A549 (cell line): ENCODE data around the gene SHMT2. TPM values are rescaled to one million over a fixed set of nuclear protein-coding genes. Genes with fewer than 3 reads are reported as not detected.

ENCODE experiments used
- ATAC-seq, 2 experiments: fragments of 200-7000 bp in 1 of 2; fragments of >200 bp in 1 of 2; cut with Nextera tagmentation in 1 of 2; cut with Tn5 transposase in 1 of 2; 3 replicates each; pipeline versions ENCODE4 v1.8.0 to v1.9.1; 2018 to 2020; ENCODE audit warnings: mild to moderate bottlenecking in 1 of 2, moderate library complexity in 1 of 2
- CTCF ChIA-PET: fragments of 300-600 bp; sonication (Branson Sonifier 250); formaldehyde crosslinking; extraction: SDS; loops from one replicate; lab custom pipeline; 2021; ENCODE audit warnings: antibody characterized with exemption, inconsistent platforms; lab: Yijun Ruan, JAX
- POLR2A ChIA-PET: fragments of 350-600 bp; formaldehyde crosslinking; extraction: SDS; loops from one replicate; lab custom pipeline; 2021; ENCODE audit warnings: antibody characterized with exemption, inconsistent platforms; lab: Yijun Ruan, JAX
- DNase-seq, 2 experiments: peaks; one replicate each; pipeline versions ENCODE4 v3.0.0 to v3.0.0-alpha.2; 2011 to 2016; ENCODE audit warnings: low read depth in 1 of 2, low spot score in 1 of 2
- FAIRE-seq: peaks from 2 replicates; lab custom pipeline; 2011; peaks lifted over from hg19 to GRCh38; lab: Jason Lieb, UNC
- H3K27ac ChIP-seq, 2 experiments: fragments of >200 bp; sonication (Bioruptor Twin); formaldehyde crosslinking; 3 replicates each; pipeline ENCODE4 v1.5.1; 2016 to 2017
- H3K4me1 ChIP-seq: fragments of >200 bp; sonication (Bioruptor Twin); formaldehyde crosslinking; 3 replicates; pipeline ENCODE4 v1.6.1; 2016
- H3K4me2 ChIP-seq: fragments of >200 bp; sonication (Bioruptor Twin); formaldehyde crosslinking; 3 replicates; pipeline ENCODE4 v1.6.1; 2016
- H3K4me3 ChIP-seq: fragments of >200 bp; sonication (Bioruptor Twin); formaldehyde crosslinking; 3 replicates; pipeline ENCODE4 v1.5.1; 2016
- H3K9me3 ChIP-seq: fragments of >200 bp; sonication (Bioruptor Twin); formaldehyde crosslinking; 3 replicates; pipeline ENCODE4 v1.6.1; 2016
- CBX8 ChIP-seq: fragments of 200-600 bp; sonication (generic); IDR thresholded peaks from 2 replicates; pipeline ENCODE4 v1.6.1; 2016
- CHD2 ChIP-seq: fragments of 150-350 bp; IDR thresholded peaks from 2 replicates; pipeline ENCODE4 v1.6.1; 2014; ENCODE audit warnings: low read length; ENCODE audit not compliant: partially characterized antibody
- CHD4 ChIP-seq: fragments of 200-600 bp; sonication (generic); IDR thresholded peaks from 2 replicates; pipeline ENCODE4 v1.6.1; 2016; ENCODE audit warnings: antibody characterized with exemption, mild to moderate bottlenecking, borderline replicate concordance
- CTCF ChIP-seq: fragments of >200 bp; sonication (Bioruptor Twin); formaldehyde crosslinking; IDR thresholded peaks from 3 replicates; pipeline ENCODE4 v1.5.1; 2016
- EP300 ChIP-seq, 2 experiments: fragments of >200 bp; sonication (Bioruptor Twin); formaldehyde crosslinking; IDR thresholded peaks; 2 replicates in 1 of 2; 3 replicates in 1 of 2; pipeline ENCODE4 v1.6.1; 2016 to 2017
- ESRRA ChIP-seq: fragments of 150-350 bp; IDR thresholded peaks from 2 replicates; pipeline ENCODE4 v1.6.1; 2014; ENCODE audit warnings: mild to moderate bottlenecking, low read length, borderline replicate concordance
- GATA3 ChIP-seq: IDR thresholded peaks from 2 replicates; pipeline ENCODE4 v1.6.1; 2012; ENCODE audit warnings: borderline replicate concordance
- HMGXB4 ChIP-seq: fragments of 250-450 bp; sonication (Bioruptor Pico); IDR thresholded peaks from 2 replicates; pipeline ENCODE4 v1.5.0; 2021; ENCODE audit warnings: mild to moderate bottlenecking, moderate library complexity, borderline replicate concordance
- HOXB13 ChIP-seq: fragments of 250-450 bp; sonication (Bioruptor Pico); IDR thresholded peaks from 2 replicates; pipeline ENCODE4 v1.5.0; 2020; ENCODE audit warnings: low read depth, mild to moderate bottlenecking, moderate library complexity
- NR3C1 ChIP-seq: fragments of >200 bp; sonication (Bioruptor Twin); formaldehyde crosslinking; IDR thresholded peaks from 3 replicates; pipeline ENCODE4 v1.6.1; 2017
- PHF8 ChIP-seq: fragments of 200-600 bp; sonication (generic); IDR thresholded peaks from 2 replicates; pipeline ENCODE4 v1.6.1; 2016; ENCODE audit warnings: low read depth, mild to moderate bottlenecking, antibody characterized with exemption, moderate library complexity, borderline replicate concordance
- POLR2A ChIP-seq: IDR thresholded peaks from 2 replicates; pipeline ENCODE4 v1.6.1; 2012; ENCODE audit warnings: mild to moderate bottlenecking, low read length
- RAD21 ChIP-seq, 2 experiments: fragments of >200 bp in 1 of 2; sonication (Bioruptor Twin) in 1 of 2; formaldehyde crosslinking in 1 of 2; IDR thresholded peaks in 1 of 2; conservative IDR thresholded peaks in 1 of 2; 2 replicates in 1 of 2; 3 replicates in 1 of 2; pipeline ENCODE4 v1.6.1; 2012 to 2018; ENCODE audit warnings: inconsistent platforms in 1 of 2
- RNF2 ChIP-seq: fragments of 200-600 bp; sonication (generic); IDR thresholded peaks from 2 replicates; pipeline ENCODE4 v1.6.1; 2016; ENCODE audit warnings: low read depth, mild to moderate bottlenecking, antibody characterized with exemption, moderate library complexity, borderline replicate concordance
- ZC3H11A ChIP-seq: fragments of 450-650 bp; IDR thresholded peaks from 2 replicates; pipeline ENCODE4 v1.6.1; 2014; ENCODE audit warnings: antibody characterized with exemption, mild to moderate bottlenecking
- WGBS: methylation state at CpG from one replicate; pipeline ENCODE4 v1.1.6; 2017; ENCODE audit errors: missing lambda C conversion rate; 5-methylcytosine and 5-hydroxymethylcytosine counted together
- polyA plus RNA-seq, 4 experiments: library from polyadenylated mRNA; depleted of rRNA in 3 of 4; stranded (reverse); fragments of >200 nt; fragmentation: RNase III in 1 of 4; extraction: RNeasy Plus Mini Kit Qiagen cat#74134 plus additional on column Dnase treatment in 1 of 4; gene quantifications; 2 replicates in 3 of 4; 3 replicates in 1 of 4; pipeline ENCODE4 v1.2.3, GENCODE V29; 2011 to 2017
- TF ChIP-seq, protein P1 (sequence below): IDR thresholded peaks from 2 replicates; pipeline ENCODE4 v1.6.1; 2012; ENCODE audit warnings: low read depth, borderline replicate concordance
- TF ChIP-seq, protein P2 (sequence below): fragments of 200-600 bp; sonication (generic); IDR thresholded peaks from 2 replicates; pipeline ENCODE4 v1.6.1; 2016; ENCODE audit warnings: antibody characterized with exemption, mild to moderate bottlenecking, moderate library complexity

The SHMT2 gene
- polyA plus RNA-seq, 2 of the 4 experiments (the other 2 are of a cell fraction) = 113 to 156 TPM

DNA sequence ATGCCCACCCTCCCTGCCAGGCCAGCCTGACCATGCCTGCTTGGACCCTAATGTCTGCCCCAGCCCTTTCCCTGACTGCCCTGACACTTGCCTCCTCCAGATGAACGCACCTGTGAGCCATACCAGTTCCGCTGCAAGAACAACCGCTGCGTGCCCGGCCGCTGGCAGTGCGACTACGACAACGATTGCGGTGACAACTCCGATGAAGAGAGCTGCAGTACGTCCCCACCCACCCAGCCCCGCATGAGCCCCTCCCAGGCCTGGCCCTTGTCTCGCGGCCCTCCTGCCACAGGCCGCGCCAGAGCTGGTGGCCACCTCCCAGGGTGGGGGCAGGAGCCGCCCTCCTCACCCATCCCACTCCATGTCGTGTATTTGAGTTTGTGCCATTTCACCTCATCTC, 27.2 kb upstream of the SHMT2 start:
- CTCF ChIA-PET = interaction anchor here (0.9 to 2.8 kb wide), 5 partner anchors 11 to 90 kb away, joined by 3 to 17 read pairs (median 4); partner anchors contain the start of gene STAT6
- H3K27ac ChIP-seq = no peak overlapping the region
- H3K9me3 ChIP-seq = no peaks in the 10 kb centered on the region
- H3K4me1 ChIP-seq = no peaks in the 10 kb centered on the region
- DNase-seq = no peak
- WGBS = 90% methylated on average over 12 of the region's 19 CpGs
- no peak overlapping the region for H3K4me3 ChIP-seq
- TF ChIP-seq EP300 (IDR thresholded peaks at IDR 0.05) = no peak
- no peak for TF ChIP-seq CBX8
- no peak for TF ChIP-seq CHD4
- TF ChIP-seq GATA3 = no peak
- no peak for FAIRE-seq
- ATAC-seq = no peak
- H3K4me2 ChIP-seq = no peak overlapping the region
- POLR2A ChIA-PET = no interaction called here

DNA sequence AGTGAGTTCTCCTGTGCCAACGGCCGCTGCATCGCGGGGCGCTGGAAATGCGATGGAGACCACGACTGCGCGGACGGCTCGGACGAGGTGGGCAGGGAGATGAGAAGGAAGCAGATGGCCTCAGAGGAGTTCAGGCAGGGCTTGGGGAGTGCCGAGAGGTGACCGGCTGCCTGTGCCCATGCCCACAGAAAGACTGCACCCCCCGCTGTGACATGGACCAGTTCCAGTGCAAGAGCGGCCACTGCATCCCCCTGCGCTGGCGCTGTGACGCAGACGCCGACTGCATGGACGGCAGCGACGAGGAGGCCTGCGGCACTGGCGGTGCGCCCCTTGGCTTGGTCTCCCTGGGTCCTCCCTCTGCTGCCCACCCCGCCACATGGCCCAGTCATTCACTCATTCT, 26.3 kb upstream of the SHMT2 start:
- Histone ChIP-seq H3K4me1 (no peaks in the 10 kb centered on the region), H3K9me3 (no peaks in the 10 kb centered on the region), H3K27ac (no peak overlapping the region), H3K4me3 (no peak overlapping the region), H3K4me2 (no peak overlapping the region)
- DNase-seq (no peak), ATAC-seq (no peak), FAIRE-seq (no peak)
- WGBS = 94% methylated on average over 28 of the region's 28 CpGs
- TF ChIP-seq, protein P1, sequence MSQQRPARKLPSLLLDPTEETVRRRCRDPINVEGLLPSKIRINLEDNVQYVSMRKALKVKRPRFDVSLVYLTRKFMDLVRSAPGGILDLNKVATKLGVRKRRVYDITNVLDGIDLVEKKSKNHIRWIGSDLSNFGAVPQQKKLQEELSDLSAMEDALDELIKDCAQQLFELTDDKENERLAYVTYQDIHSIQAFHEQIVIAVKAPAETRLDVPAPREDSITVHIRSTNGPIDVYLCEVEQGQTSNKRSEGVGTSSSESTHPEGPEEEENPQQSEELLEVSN = no peak
- TF ChIP-seq HOXB13 (CRISPR knock-in tag) (no peak), POLR2A (no peak), RNF2 (no peak), RAD21 (conservative IDR thresholded peaks at IDR 0.05 in 1 of 2, IDR thresholded peaks at IDR 0.05 in 1 of 2) (no peak), HMGXB4 (no peak), CTCF (no peak), NR3C1 (no peak), ESRRA (no peak)
- TF ChIP-seq, protein P2, sequence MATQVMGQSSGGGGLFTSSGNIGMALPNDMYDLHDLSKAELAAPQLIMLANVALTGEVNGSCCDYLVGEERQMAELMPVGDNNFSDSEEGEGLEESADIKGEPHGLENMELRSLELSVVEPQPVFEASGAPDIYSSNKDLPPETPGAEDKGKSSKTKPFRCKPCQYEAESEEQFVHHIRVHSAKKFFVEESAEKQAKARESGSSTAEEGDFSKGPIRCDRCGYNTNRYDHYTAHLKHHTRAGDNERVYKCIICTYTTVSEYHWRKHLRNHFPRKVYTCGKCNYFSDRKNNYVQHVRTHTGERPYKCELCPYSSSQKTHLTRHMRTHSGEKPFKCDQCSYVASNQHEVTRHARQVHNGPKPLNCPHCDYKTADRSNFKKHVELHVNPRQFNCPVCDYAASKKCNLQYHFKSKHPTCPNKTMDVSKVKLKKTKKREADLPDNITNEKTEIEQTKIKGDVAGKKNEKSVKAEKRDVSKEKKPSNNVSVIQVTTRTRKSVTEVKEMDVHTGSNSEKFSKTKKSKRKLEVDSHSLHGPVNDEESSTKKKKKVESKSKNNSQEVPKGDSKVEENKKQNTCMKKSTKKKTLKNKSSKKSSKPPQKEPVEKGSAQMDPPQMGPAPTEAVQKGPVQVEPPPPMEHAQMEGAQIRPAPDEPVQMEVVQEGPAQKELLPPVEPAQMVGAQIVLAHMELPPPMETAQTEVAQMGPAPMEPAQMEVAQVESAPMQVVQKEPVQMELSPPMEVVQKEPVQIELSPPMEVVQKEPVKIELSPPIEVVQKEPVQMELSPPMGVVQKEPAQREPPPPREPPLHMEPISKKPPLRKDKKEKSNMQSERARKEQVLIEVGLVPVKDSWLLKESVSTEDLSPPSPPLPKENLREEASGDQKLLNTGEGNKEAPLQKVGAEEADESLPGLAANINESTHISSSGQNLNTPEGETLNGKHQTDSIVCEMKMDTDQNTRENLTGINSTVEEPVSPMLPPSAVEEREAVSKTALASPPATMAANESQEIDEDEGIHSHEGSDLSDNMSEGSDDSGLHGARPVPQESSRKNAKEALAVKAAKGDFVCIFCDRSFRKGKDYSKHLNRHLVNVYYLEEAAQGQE = no peak
- ChIA-PET CTCF (interaction anchor here (2.8 kb wide), 1 partner anchor 10 kb away, joined by 17 read pairs; no protein-coding TSS in a partner anchor), POLR2A (no interaction called here)

DNA sequence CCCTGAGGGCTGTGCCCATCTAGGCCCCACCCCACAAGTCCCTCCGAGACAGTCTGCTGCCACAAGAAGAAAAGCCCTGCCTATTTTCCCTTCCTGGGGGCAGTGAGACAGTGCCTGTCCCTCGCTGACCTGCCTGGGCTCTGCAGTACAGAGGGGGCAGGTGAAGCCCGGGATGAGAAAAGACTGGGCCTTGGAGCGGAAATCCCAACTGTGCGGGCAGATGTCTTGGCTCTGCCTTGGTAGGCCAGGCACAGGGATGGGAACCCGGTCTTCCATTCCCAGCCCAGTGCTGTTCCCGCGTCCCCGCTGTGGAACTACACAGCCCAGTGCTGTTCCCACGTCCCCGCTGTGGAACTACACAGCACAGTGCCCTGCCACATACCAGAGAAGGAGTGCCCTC, 25.7 kb upstream of the SHMT2 start:
- H3K27ac ChIP-seq = no peak overlapping the region
- WGBS = 79% methylated on average over 11 of the region's 11 CpGs
- ATAC-seq = no peak
- TF ChIP-seq CHD2 (no peak), PHF8 (no peak), ZC3H11A (no peak)
- TF ChIP-seq, all 56 proteins: peak for 0
- no peak overlapping the region for H3K4me3 ChIP-seq
- no peaks in the 10 kb centered on the region for H3K4me1 ChIP-seq
- no peak overlapping the region for H3K4me2 ChIP-seq
- CTCF ChIA-PET = no interaction called here
- FAIRE-seq (no peak), DNase-seq (no peak)
- POLR2A ChIA-PET = no interaction called here
- H3K9me3 ChIP-seq = no peaks in the 10 kb centered on the region
